ENCODE data around the gene KDM5B. TPM values are rescaled to one million over a fixed set of nuclear protein-coding genes. Genes with fewer than 3 reads are reported as not detected.

The KDM5B gene
- total RNA-seq, 1 experiment from 2014 or later: 71.2 TPM

DNA sequence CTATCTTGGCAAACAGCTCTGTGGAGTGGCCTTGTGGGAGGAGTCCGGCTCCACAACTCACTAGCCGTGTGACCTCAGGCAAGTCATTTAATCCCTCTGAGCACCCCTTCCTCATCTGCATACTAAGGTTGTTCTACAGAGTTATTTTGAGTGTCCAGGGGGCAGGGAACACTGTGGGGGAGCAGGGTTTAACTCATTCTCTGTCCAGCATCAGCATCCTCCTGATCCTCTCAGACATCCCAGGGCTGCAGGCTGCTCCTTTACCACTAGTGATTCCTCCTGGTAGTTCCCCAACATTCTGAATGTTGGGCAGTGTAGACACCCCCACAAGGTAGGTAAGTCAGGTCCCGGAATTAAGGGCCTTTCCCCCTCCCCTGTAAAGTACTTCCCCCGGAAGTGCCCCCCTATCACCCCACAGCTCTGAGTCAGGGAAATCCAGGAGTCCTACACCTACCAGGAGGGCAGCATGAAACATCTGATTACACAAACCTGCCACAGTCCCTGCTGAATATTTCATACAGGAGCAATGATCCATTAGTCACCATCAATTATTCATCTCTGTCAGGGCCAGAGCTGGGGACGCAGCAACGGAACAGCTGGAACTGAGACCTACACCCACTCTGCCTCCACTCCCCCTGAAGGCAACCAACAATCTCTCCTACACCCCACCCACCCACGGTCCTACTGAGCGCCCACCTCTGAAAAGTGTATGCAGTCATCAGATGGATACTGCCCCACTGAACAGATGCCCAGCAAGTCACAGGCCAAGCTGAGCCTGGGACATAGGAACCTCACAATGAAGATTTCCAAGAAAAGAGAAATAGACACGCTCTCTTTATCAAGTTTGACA, 118.5 kb downstream of the KDM5B start:
- peaks cover 64% of the 10 kb centered on the region for H3K27me3 ChIP-seq (replicated peaks; ENCODE audit: insufficient read depth, low read depth, low read length, poor library complexity)
- POLR2A ChIA-PET (ENCODE audit: low non-redundant PET): no interaction called here
- H3K36me3 ChIP-seq (ENCODE audit: insufficient read depth, low read length, poor library complexity, severe bottlenecking): no peaks in the 10 kb centered on the region
- intact Hi-C loops (cut with micrococcal nuclease; ENCODE audit: unreplicated experiment): no loop called here
- DNase-seq (ENCODE audit: low spot score): no peak
- TF ChIP-seq EZH2 (IDR thresholded peaks at IDR 0.05; ENCODE audit: borderline replicate concordance, low read depth, low read length, poor library complexity, severe bottlenecking): no peak
- TF ChIP-seq, protein P1, sequence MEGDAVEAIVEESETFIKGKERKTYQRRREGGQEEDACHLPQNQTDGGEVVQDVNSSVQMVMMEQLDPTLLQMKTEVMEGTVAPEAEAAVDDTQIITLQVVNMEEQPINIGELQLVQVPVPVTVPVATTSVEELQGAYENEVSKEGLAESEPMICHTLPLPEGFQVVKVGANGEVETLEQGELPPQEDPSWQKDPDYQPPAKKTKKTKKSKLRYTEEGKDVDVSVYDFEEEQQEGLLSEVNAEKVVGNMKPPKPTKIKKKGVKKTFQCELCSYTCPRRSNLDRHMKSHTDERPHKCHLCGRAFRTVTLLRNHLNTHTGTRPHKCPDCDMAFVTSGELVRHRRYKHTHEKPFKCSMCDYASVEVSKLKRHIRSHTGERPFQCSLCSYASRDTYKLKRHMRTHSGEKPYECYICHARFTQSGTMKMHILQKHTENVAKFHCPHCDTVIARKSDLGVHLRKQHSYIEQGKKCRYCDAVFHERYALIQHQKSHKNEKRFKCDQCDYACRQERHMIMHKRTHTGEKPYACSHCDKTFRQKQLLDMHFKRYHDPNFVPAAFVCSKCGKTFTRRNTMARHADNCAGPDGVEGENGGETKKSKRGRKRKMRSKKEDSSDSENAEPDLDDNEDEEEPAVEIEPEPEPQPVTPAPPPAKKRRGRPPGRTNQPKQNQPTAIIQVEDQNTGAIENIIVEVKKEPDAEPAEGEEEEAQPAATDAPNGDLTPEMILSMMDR (conservative IDR thresholded peaks at IDR 0.05; ENCODE audit: low read depth, low read length): no peak
- CTCF ChIA-PET: no interaction called here
- no peaks in the 10 kb centered on the region for H3K4me1 ChIP-seq (ENCODE audit: insufficient read depth, low read length, poor library complexity, severe bottlenecking)
- no TSS peak for BruUV-seq (replicated peaks)
- H3K9me3 ChIP-seq (ENCODE audit: low read depth, low read length, poor library complexity, severe bottlenecking): no peaks in the 10 kb centered on the region
- no peak overlapping the region for H3K4me3 ChIP-seq (ENCODE audit: low read depth, low read length, poor library complexity, severe bottlenecking)
- H3K27ac ChIP-seq (ENCODE audit: low read depth, low read length, poor library complexity, severe bottlenecking): no peak overlapping the region

DNA sequence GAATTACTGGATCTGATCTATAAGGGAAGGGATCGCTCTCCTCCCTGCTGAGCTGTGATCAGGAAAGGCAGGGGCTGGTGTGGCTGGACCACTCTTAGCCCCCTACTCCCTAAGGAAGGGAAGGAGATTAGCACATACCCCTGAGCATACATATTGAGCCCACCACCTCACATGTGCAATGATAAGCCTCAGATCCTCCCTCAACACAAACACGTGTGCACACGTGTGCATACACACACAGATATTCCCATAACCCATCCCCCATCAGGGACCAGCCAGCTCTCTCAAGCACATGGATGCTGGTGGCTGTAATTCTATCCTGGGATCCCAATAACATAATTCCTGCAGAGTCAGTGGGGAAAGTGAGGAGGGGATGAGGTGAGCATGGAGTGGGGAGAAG, 119.1 kb downstream of the KDM5B start:
- CTCF ChIA-PET: no interaction called here
- peaks cover 64% of the 10 kb centered on the region for H3K27me3 ChIP-seq (replicated peaks; ENCODE audit: insufficient read depth, low read depth, low read length, poor library complexity)
- no peaks in the 10 kb centered on the region for H3K36me3 ChIP-seq (ENCODE audit: insufficient read depth, low read length, poor library complexity, severe bottlenecking)
- no TSS peak for BruUV-seq (replicated peaks)
- POLR2A ChIA-PET (ENCODE audit: low non-redundant PET): no interaction called here
- no peak for TF ChIP-seq EZH2 (IDR thresholded peaks at IDR 0.05; ENCODE audit: borderline replicate concordance, low read depth, low read length, poor library complexity, severe bottlenecking)
- TF ChIP-seq, protein P1 (conservative IDR thresholded peaks at IDR 0.05; ENCODE audit: low read depth, low read length): no peak
- H3K4me3 ChIP-seq (ENCODE audit: low read depth, low read length, poor library complexity, severe bottlenecking): no peak overlapping the region
- no peaks in the 10 kb centered on the region for H3K9me3 ChIP-seq (ENCODE audit: low read depth, low read length, poor library complexity, severe bottlenecking)
- no peak overlapping the region for H3K27ac ChIP-seq (ENCODE audit: low read depth, low read length, poor library complexity, severe bottlenecking)
- H3K4me1 ChIP-seq (ENCODE audit: insufficient read depth, low read length, poor library complexity, severe bottlenecking): no peaks in the 10 kb centered on the region
- no peak for DNase-seq (ENCODE audit: low spot score)
- intact Hi-C loops (cut with micrococcal nuclease; ENCODE audit: unreplicated experiment): no loop called here

DNA sequence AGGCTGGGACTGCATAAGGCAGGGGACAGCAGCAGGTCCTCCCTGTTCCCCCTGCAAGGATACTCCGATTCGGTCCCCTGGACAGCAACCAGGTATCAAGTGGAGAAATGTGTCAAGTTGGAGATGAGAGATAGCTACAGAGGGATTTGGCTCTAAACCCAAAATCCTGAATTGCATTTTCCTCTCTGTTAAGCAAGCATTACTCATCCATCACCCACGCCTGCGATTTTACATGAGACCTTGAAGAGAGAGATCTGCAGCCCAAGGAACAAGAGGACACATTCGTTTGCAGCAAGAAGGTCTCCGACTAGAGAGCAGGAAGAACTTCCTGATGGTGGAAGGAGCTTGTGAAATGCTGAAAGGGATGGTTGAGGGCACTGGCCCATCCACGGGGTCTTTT, 119.8 kb downstream of the KDM5B start:
- TF ChIP-seq, protein P1 (conservative IDR thresholded peaks at IDR 0.05; ENCODE audit: low read depth, low read length): no peak
- TF ChIP-seq EZH2 (IDR thresholded peaks at IDR 0.05; ENCODE audit: borderline replicate concordance, low read depth, low read length, poor library complexity, severe bottlenecking): no peak
- Histone ChIP-seq H3K27ac (ENCODE audit: low read depth, low read length, poor library complexity, severe bottlenecking) (no peak overlapping the region), H3K36me3 (ENCODE audit: insufficient read depth, low read length, poor library complexity, severe bottlenecking) (no peaks in the 10 kb centered on the region), H3K4me1 (ENCODE audit: insufficient read depth, low read length, poor library complexity, severe bottlenecking) (no peaks in the 10 kb centered on the region), H3K27me3 (replicated peaks; ENCODE audit: insufficient read depth, low read depth, low read length, poor library complexity) (peaks cover 65% of the 10 kb centered on the region), H3K4me3 (ENCODE audit: low read depth, low read length, poor library complexity, severe bottlenecking) (no peak overlapping the region), H3K9me3 (ENCODE audit: low read depth, low read length, poor library complexity, severe bottlenecking) (no peaks in the 10 kb centered on the region)
- intact Hi-C loops (cut with micrococcal nuclease; ENCODE audit: unreplicated experiment): no loop called here
- CTCF ChIA-PET: no interaction called here
- POLR2A ChIA-PET (ENCODE audit: low non-redundant PET): no interaction called here
- no peak for DNase-seq (ENCODE audit: low spot score)
- BruUV-seq (replicated peaks): no TSS peak
